NCI-H69 (cell line): ENCODE results near the gene NPAS1.

Experiments
- DNase-seq: peaks from one replicate; lab custom pipeline; 2025; lab: John Stamatoyannopoulos, UW

The NPAS1 gene

GRCh38 chr19:47081095-47081494, 61.5 kb downstream of the NPAS1 start:
- DNase-seq, result no peak

- no peak for DNase-seq
These were observed 62.9 kb downstream of the NPAS1 start for GRCh38 chr19:47082493-47082892.

GRCh38 chr19:47084879-47085439, 65.3 kb downstream of the NPAS1 start:
- no peak for DNase-seq

- no peak for DNase-seq
These were observed 66.6 kb downstream of the NPAS1 start for GRCh38 chr19:47086280-47086679.

- DNase-seq, result no peak
These were observed 70.2 kb downstream of the NPAS1 start for GRCh38 chr19:47089767-47090350.

GRCh38 chr19:47093254-47093653, 73.6 kb downstream of the NPAS1 start:
- DNase-seq, result no peak

- DNase-seq, result no peak
These were observed 74.2 kb downstream of the NPAS1 start for GRCh38 chr19:47093841-47094240.

GRCh38 chr19:47094557-47095475, 75.2 kb downstream of the NPAS1 start:
- no peak for DNase-seq
